Nephron (organoid): ENCODE results near the gene C3orf18.
A peak's percentile ranks its signal among the peaks of the same experiment; 100 is the strongest.

Experiments
- H3K27ac Mint-ChIP-seq, 3 experiments: 2 replicates each; pipeline ENCODE4 v1.8.0; 2020; ENCODE audit warnings: mixed read lengths in 3 of 3, mild to moderate bottlenecking in 2 of 3, moderate library complexity in 1 of 3
- H3K27me3 Mint-ChIP-seq: 2 replicates; pipeline ENCODE4 v1.8.0; 2021; ENCODE audit warnings: low read depth, mild to moderate bottlenecking, moderate library complexity, mixed read lengths
- H3K36me3 Mint-ChIP-seq: 2 replicates; pipeline ENCODE4 v1.8.0; 2020; ENCODE audit warnings: low read depth, mixed read lengths
- H3K4me1 Mint-ChIP-seq: 2 replicates; pipeline ENCODE4 v1.8.0; 2020; ENCODE audit warnings: mixed read lengths
- H3K4me3 Mint-ChIP-seq, 3 experiments: 2 replicates each; pipeline ENCODE4 v1.8.0; 2020; ENCODE audit warnings: mild to moderate bottlenecking in 3 of 3, mixed read lengths in 3 of 3, moderate library complexity in 2 of 3
- H3K9me3 Mint-ChIP-seq: 2 replicates; pipeline ENCODE4 v1.8.0; 2020; ENCODE audit warnings: mixed read lengths
- TF ChIP-seq, protein P1 (sequence below), 3 experiments: fragments of 200-600 bp; sonication (generic); IDR thresholded peaks; one replicate each; pipeline ENCODE4 v1.5.0; 2021; ENCODE audit warnings: antibody characterized with exemption in 3 of 3; ENCODE audit not compliant: unreplicated experiment in 3 of 3

Gene C3orf18

GRCh38 chr3:50550079-50550736 is 17.3 kb downstream of the C3orf18 start:
- Mint-ChIP-seq H3K27ac (peak overlapping the region in 2 of 3 experiments; percentile 72 to 89), H3K9me3 (no peaks in the 10 kb centered on the region), H3K36me3 (no peaks in the 10 kb centered on the region), H3K4me1 (peaks cover 17% of the 10 kb centered on the region), H3K27me3 (peaks cover 8% of the 10 kb centered on the region), H3K4me3 (no peak overlapping the region)
- TF ChIP-seq, protein P1, sequence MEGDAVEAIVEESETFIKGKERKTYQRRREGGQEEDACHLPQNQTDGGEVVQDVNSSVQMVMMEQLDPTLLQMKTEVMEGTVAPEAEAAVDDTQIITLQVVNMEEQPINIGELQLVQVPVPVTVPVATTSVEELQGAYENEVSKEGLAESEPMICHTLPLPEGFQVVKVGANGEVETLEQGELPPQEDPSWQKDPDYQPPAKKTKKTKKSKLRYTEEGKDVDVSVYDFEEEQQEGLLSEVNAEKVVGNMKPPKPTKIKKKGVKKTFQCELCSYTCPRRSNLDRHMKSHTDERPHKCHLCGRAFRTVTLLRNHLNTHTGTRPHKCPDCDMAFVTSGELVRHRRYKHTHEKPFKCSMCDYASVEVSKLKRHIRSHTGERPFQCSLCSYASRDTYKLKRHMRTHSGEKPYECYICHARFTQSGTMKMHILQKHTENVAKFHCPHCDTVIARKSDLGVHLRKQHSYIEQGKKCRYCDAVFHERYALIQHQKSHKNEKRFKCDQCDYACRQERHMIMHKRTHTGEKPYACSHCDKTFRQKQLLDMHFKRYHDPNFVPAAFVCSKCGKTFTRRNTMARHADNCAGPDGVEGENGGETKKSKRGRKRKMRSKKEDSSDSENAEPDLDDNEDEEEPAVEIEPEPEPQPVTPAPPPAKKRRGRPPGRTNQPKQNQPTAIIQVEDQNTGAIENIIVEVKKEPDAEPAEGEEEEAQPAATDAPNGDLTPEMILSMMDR (IDR thresholded peaks at IDR 0.05; ENCODE audit: unreplicated experiment in 3 of 3): peak; percentile 75 to 80 (median 79)

- peaks cover 8% of the 10 kb centered on the region for H3K27me3 Mint-ChIP-seq
- H3K36me3 Mint-ChIP-seq: no peaks in the 10 kb centered on the region
- H3K4me1 Mint-ChIP-seq: peaks cover 17% of the 10 kb centered on the region
- no peaks in the 10 kb centered on the region for H3K9me3 Mint-ChIP-seq
- no peak overlapping the region for H3K4me3 Mint-ChIP-seq
- H3K27ac Mint-ChIP-seq: peak overlapping the region in 1 of 3 experiments; percentile 69
- TF ChIP-seq, protein P1 (IDR thresholded peaks at IDR 0.05; ENCODE audit: unreplicated experiment in 3 of 3): no peak
Measured at GRCh38 chr3:50549226-50549625, 18.3 kb downstream of the C3orf18 start.

- peaks cover 17% of the 10 kb centered on the region for H3K27me3 Mint-ChIP-seq
- TF ChIP-seq, protein P1 (IDR thresholded peaks at IDR 0.05; ENCODE audit: unreplicated experiment in 3 of 3): no peak
- no peaks in the 10 kb centered on the region for H3K36me3 Mint-ChIP-seq
- peaks cover 7% of the 10 kb centered on the region for H3K4me1 Mint-ChIP-seq
- no peak overlapping the region for H3K27ac Mint-ChIP-seq
- no peak overlapping the region for H3K4me3 Mint-ChIP-seq
- no peaks in the 10 kb centered on the region for H3K9me3 Mint-ChIP-seq
Measured at GRCh38 chr3:50545781-50546180, 21.8 kb downstream of the C3orf18 start.

DNA sequence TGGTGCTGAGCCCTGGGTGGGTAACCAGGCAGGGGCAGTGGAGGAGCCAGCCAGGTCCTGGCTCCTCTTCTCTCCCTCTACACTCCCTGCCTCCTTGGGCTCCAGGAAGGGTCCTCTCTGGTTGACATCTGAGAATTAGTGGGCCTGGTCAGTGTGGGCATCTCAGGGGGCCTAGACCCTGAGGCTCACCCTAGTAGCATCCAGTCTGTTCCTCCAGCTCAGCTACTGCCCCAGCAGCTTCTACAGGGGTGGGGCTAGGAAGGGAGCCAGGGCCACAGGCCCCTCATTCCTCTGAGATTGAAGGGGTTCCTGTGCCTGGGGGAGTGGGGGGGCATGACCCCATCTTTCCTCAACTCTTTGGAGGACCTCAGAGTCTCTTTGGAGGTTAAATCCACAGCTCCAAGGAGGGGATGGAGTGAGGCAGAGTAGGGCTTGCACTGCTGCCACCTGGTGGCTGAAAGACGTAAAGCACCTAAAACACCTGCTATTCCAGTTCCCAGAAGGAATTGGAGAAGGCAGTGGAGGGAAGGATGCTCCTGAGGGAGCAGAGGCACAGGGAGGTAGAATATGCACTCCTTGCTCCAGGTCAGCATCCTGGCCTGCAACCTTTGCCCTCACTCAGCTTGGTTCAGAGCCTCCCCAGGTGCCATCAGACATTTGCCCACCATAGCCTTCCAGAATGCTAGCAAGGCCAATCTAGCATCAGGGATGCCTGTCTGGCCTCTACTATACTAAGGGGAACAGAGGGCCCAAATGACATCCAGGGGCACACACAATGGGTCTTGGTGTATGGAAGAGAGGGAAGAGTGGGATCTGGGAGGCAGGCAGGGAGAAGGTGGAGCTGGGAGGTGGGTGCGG is 25.1 kb downstream of the C3orf18 start:
- H3K36me3 Mint-ChIP-seq: no peaks in the 10 kb centered on the region
- H3K9me3 Mint-ChIP-seq: no peaks in the 10 kb centered on the region
- TF ChIP-seq, protein P1 (IDR thresholded peaks at IDR 0.05; ENCODE audit: unreplicated experiment in 3 of 3): peak; percentile 80 to 82 (median 81)
- H3K4me1 Mint-ChIP-seq: peaks cover 7% of the 10 kb centered on the region
- H3K4me3 Mint-ChIP-seq: no peak overlapping the region
- H3K27me3 Mint-ChIP-seq: peaks cover 17% of the 10 kb centered on the region
- H3K27ac Mint-ChIP-seq: peak overlapping the region in 1 of 3 experiments; percentile 43

- Mint-ChIP-seq H3K9me3 (no peaks in the 10 kb centered on the region), H3K27me3 (peaks cover 9% of the 10 kb centered on the region), H3K27ac (peak overlapping the region in 1 of 3 experiments; percentile 70), H3K4me1 (peaks cover 8% of the 10 kb centered on the region), H3K36me3 (no peaks in the 10 kb centered on the region), H3K4me3 (no peak overlapping the region)
- TF ChIP-seq, protein P1 (IDR thresholded peaks at IDR 0.05; ENCODE audit: unreplicated experiment in 3 of 3): no peak
Measured at GRCh38 chr3:50539356-50540286, 27.9 kb downstream of the C3orf18 start.
